Hepatocyte (in vitro differentiated cells): ENCODE results near the gene SH3PXD2A. TPM values are rescaled to one million over a fixed set of nuclear protein-coding genes. Genes with fewer than 3 reads are reported as not detected.

Experiments used
- DNase-seq: peaks from one replicate; pipeline ENCODE4 v3.0.0-alpha.2; 2016; ENCODE audit warnings: low spot score
- H2AFZ ChIP-seq: fragments of 200-600 bp; sonication (generic); 2 replicates; pipeline ENCODE4 v1.6.0; 2016; ENCODE audit warnings: antibody characterized with exemption, mild to moderate bottlenecking
- H3K27ac ChIP-seq: fragments of 200-600 bp; sonication (generic); 2 replicates; pipeline ENCODE4 v1.5.1; 2016; ENCODE audit warnings: mild to moderate bottlenecking
- H3K27me3 ChIP-seq: fragments of 200-600 bp; sonication (generic); 2 replicates; pipeline ENCODE4 v1.6.1; 2016
- H3K36me3 ChIP-seq: fragments of 200-600 bp; sonication (generic); replicated peaks from 2 replicates; pipeline ENCODE4 v1.5.1; 2016; ENCODE audit warnings: low read depth; ENCODE audit not compliant: insufficient read depth
- H3K4me1 ChIP-seq: fragments of 200-600 bp; sonication (generic); 2 replicates; pipeline ENCODE4 v1.5.1; 2016; ENCODE audit warnings: mild to moderate bottlenecking, moderate library complexity; ENCODE audit not compliant: insufficient read depth
- H3K4me2 ChIP-seq: fragments of 200-600 bp; sonication (generic); 2 replicates; pipeline ENCODE4 v1.6.0; 2016
- H3K4me3 ChIP-seq: fragments of 200-600 bp; sonication (generic); 2 replicates; pipeline ENCODE4 v1.5.1; 2016; ENCODE audit warnings: mild to moderate bottlenecking
- H3K79me2 ChIP-seq: fragments of 200-600 bp; sonication (generic); 2 replicates; pipeline ENCODE4 v1.6.0; 2017; ENCODE audit warnings: mild to moderate bottlenecking
- H3K9me2 ChIP-seq: fragments of 200-600 bp; sonication (generic); replicated peaks from 2 replicates; pipeline ENCODE4 v1.6.0; 2017; ENCODE audit warnings: mild to moderate bottlenecking; ENCODE audit not compliant: insufficient read depth
- H3K9me3 ChIP-seq: fragments of 200-600 bp; sonication (generic); 2 replicates; pipeline ENCODE4 v1.5.1; 2016; ENCODE audit warnings: low read depth, mild to moderate bottlenecking
- H4K20me1 ChIP-seq: fragments of 200-600 bp; sonication (generic); 2 replicates; pipeline ENCODE4 v1.6.0; 2016; ENCODE audit warnings: mild to moderate bottlenecking; ENCODE audit not compliant: insufficient read depth, poor library complexity, severe bottlenecking
- EZH2 ChIP-seq: fragments of 200-600 bp; sonication (generic); IDR thresholded peaks from 2 replicates; pipeline ENCODE4 v1.6.1; 2016; ENCODE audit warnings: antibody characterized with exemption, mild to moderate bottlenecking, borderline replicate concordance
- EZH2phosphoT487 ChIP-seq: fragments of 200-600 bp; sonication (generic); IDR thresholded peaks from one replicate; pipeline ENCODE4 v1.6.1; 2018; ENCODE audit warnings: antibody characterized with exemption, mild to moderate bottlenecking, low read depth, moderate library complexity; ENCODE audit not compliant: unreplicated experiment, severe bottlenecking
- WGBS: methylation state at CpG from one replicate; pipeline ENCODE4 v1.1.6; 2016; ENCODE audit warnings: low lambda C conversion rate; ENCODE audit errors: missing lambda C conversion rate; 5-methylcytosine and 5-hydroxymethylcytosine counted together
- polyA plus RNA-seq: library from polyadenylated mRNA; unstranded; fragments of >200 nt; fragmentation: Nextera tagmentation; extraction: Ambion mirVana; gene quantifications from 2 replicates; pipeline ENCODE4 v1.2.1, GENCODE V29; 2016
- total RNA-seq: library from RNA; depleted of rRNA; stranded (reverse); fragments of >200 nt; gene quantifications from 2 replicates; pipeline ENCODE4 v1.2.3, GENCODE V29; 2014
- TF ChIP-seq, protein P1 (sequence below): fragments of 200-600 bp; sonication (generic); IDR thresholded peaks from 2 replicates; pipeline ENCODE4 v1.5.1; 2016; ENCODE audit warnings: antibody characterized with exemption, mild to moderate bottlenecking; ENCODE audit not compliant: poor library complexity

The SH3PXD2A gene
- total and polyA plus RNA-seq, 2 experiments from 2014 or later, result 8.4 to 13.6 TPM

DNA sequence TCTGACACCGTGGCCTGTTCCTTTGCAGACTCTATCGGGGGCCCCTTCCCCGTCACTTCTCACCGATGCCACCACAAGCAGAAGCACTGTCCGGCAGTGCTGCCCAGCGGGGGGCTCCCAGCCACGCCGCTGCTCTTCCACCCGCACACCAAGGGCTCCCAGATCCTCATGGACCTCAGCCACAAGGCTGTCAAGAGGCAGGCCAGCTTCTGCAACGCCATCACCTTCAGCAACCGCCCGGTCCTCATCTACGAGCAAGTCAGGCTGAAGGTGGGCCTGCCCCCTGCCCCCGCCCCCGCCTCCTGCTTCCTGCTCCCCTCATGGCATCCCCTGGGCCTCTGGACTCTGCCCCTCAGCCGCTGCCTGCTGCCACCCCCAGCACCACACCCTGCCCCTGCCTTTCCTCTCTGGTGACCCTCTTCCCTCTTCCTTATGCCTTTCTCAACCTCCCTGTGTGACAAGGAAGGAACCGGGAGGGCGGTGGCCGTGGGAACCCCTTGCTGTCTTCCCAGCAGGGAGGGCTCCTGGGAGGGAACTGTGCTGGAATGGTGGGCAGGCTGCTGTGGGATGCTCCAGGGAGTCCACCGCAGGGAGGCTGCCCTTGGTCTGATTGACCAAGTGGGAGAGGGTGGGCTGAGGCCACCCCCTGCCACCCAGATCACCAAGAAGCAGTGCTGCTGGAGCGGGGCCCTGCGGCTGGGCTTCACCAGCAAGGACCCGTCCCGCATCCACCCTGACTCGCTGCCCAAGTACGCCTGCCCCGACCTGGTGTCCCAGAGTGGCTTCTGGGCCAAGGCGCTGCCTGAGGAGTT, 284.3 kb downstream of the SH3PXD2A start:
- peaks cover 52% of the 10 kb centered on the region for H3K4me1 ChIP-seq
- no peak overlapping the region for H3K4me3 ChIP-seq
- no peaks in the 10 kb centered on the region for H3K27me3 ChIP-seq
- H3K79me2 ChIP-seq, result no peaks in the 10 kb centered on the region
- H3K27ac ChIP-seq, result no peak overlapping the region
- no peaks in the 10 kb centered on the region for H3K9me3 ChIP-seq
- H2AFZ ChIP-seq, result no peak overlapping the region
- TF ChIP-seq EZH2phosphoT487, result no peak
- TF ChIP-seq, protein P1, sequence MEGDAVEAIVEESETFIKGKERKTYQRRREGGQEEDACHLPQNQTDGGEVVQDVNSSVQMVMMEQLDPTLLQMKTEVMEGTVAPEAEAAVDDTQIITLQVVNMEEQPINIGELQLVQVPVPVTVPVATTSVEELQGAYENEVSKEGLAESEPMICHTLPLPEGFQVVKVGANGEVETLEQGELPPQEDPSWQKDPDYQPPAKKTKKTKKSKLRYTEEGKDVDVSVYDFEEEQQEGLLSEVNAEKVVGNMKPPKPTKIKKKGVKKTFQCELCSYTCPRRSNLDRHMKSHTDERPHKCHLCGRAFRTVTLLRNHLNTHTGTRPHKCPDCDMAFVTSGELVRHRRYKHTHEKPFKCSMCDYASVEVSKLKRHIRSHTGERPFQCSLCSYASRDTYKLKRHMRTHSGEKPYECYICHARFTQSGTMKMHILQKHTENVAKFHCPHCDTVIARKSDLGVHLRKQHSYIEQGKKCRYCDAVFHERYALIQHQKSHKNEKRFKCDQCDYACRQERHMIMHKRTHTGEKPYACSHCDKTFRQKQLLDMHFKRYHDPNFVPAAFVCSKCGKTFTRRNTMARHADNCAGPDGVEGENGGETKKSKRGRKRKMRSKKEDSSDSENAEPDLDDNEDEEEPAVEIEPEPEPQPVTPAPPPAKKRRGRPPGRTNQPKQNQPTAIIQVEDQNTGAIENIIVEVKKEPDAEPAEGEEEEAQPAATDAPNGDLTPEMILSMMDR, result no peak
- TF ChIP-seq EZH2, result no peak
- 92% methylated on average over 22 of the region's 28 CpGs for WGBS
- no peaks in the 10 kb centered on the region for H3K36me3 ChIP-seq
- no peaks in the 10 kb centered on the region for H3K9me2 ChIP-seq
- H4K20me1 ChIP-seq, result no peaks in the 10 kb centered on the region
- DNase-seq, result peak; percentile 47
- peak overlapping the region; percentile 33 for H3K4me2 ChIP-seq

DNA sequence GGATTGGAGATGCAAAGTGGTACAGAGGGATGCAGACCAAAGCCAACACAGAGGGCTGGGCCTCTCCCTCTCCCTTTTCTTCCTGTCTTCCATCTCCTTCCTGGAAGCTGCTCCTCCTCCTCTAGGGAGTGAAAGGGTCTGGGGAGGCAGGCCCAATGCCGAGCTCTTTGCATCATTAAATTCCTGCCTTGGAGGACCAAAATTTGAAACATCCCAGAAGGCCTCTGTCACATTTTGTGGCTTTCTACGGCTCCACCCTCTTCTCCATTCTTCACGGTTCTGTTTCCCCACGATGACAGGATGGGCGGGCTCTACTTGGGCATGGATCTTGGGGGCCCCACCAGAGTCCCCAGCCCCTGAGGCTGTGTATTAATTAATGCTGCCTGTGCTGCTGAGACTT, 285.5 kb downstream of the SH3PXD2A start:
- Histone ChIP-seq H2AFZ (no peak overlapping the region), H3K27ac (no peak overlapping the region), H3K9me2 (no peaks in the 10 kb centered on the region), H4K20me1 (no peaks in the 10 kb centered on the region), H3K4me2 (no peak overlapping the region), H3K36me3 (no peaks in the 10 kb centered on the region), H3K27me3 (no peaks in the 10 kb centered on the region), H3K9me3 (no peaks in the 10 kb centered on the region), H3K4me3 (no peak overlapping the region), H3K4me1 (peaks cover 41% of the 10 kb centered on the region), H3K79me2 (no peaks in the 10 kb centered on the region)
- TF ChIP-seq, protein P1, result no peak
- TF ChIP-seq EZH2, result no peak
- no peak for TF ChIP-seq EZH2phosphoT487
- 44% methylated on average over 5 of the region's 5 CpGs for WGBS
- DNase-seq, result no peak

DNA sequence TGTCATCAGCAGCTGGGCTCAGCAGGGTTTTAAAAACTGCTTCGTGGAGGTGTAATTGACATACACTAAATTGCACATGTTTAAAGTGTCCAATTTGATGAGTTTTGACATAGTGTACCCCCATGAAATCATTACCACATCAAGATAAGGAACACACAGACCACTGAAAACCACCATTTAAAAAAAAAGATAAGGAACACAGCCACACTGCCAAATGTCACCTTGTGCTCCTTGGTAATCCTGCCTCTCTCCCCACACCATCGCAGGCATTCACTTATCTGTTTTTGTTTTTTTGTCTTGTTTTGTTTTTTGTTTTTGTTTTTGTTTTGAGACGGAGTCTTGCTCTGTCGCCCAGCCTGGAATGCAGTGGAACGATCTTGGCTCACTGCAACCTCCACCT, 286.9 kb downstream of the SH3PXD2A start:
- Histone ChIP-seq H3K4me1 (peaks cover 33% of the 10 kb centered on the region), H3K79me2 (no peaks in the 10 kb centered on the region)
- 83% methylated on average over 5 of the region's 5 CpGs for WGBS

More for the DNA sequence above, 286.9 kb downstream of the SH3PXD2A start:
- H3K4me3 ChIP-seq, result no peak overlapping the region
- H3K4me2 ChIP-seq, result no peak overlapping the region
- no peaks in the 10 kb centered on the region for H4K20me1 ChIP-seq
- no peak overlapping the region for H3K27ac ChIP-seq
- H3K9me2 ChIP-seq, result no peaks in the 10 kb centered on the region
- TF ChIP-seq, protein P1, result no peak
- no peak for TF ChIP-seq EZH2phosphoT487
- no peak for TF ChIP-seq EZH2
- no peaks in the 10 kb centered on the region for H3K36me3 ChIP-seq
- H3K27me3 ChIP-seq, result no peaks in the 10 kb centered on the region
- H3K9me3 ChIP-seq, result no peaks in the 10 kb centered on the region
- no peak for DNase-seq
- H2AFZ ChIP-seq, result no peak overlapping the region
